ENCODE measurements around the gene CLN3.
"Not testable (repeated sequence)": the region's sequence is repeated elsewhere in the genome, so short reads cannot be mapped to it uniquely, and the experiment has no call there.

Gene CLN3

GRCh38 chr16:28513484-28514181, 21.8 kb upstream of the CLN3 start:
- no peak for DNase-seq (ENCODE audit: low read depth)

- DNase-seq (ENCODE audit: low read depth): no peak
Measured at GRCh38 chr16:28511801-28512789, 20.2 kb upstream of the CLN3 start.

- DNase-seq (ENCODE audit: low read depth): no peak
Measured at GRCh38 chr16:28511031-28511430, 19.2 kb upstream of the CLN3 start.

- DNase-seq (ENCODE audit: low read depth): no peak
Measured at GRCh38 chr16:28505489-28506137, 13.7 kb upstream of the CLN3 start.

GRCh38 chr16:28504707-28505404, 13.0 kb upstream of the CLN3 start:
- DNase-seq (ENCODE audit: low read depth): no peak

- no peak for DNase-seq (ENCODE audit: low read depth)
Measured at GRCh38 chr16:28503470-28504259, 11.8 kb upstream of the CLN3 start.

- no peak for DNase-seq (ENCODE audit: low read depth)
Measured at GRCh38 chr16:28502290-28502689, 10.4 kb upstream of the CLN3 start.

GRCh38 chr16:28501258-28502232, 9.7 kb upstream of the CLN3 start:
- DNase-seq (ENCODE audit: low read depth): no peak

GRCh38 chr16:28500476-28501180, 8.8 kb upstream of the CLN3 start:
- not testable (repeated sequence) for DNase-seq (ENCODE audit: low read depth)

- DNase-seq (ENCODE audit: low read depth): no peak
Measured at GRCh38 chr16:28499854-28500253, 8.0 kb upstream of the CLN3 start.

GRCh38 chr16:28498666-28499381, 7.0 kb upstream of the CLN3 start:
- DNase-seq (ENCODE audit: low read depth): no peak

GRCh38 chr16:28497861-28498599, 6.2 kb upstream of the CLN3 start:
- DNase-seq (ENCODE audit: low read depth): no peak

GRCh38 chr16:28497386-28497785, 5.5 kb upstream of the CLN3 start:
- DNase-seq (ENCODE audit: low read depth): no peak

GRCh38 chr16:28496844-28497243, 5.0 kb upstream of the CLN3 start:
- no peak for DNase-seq (ENCODE audit: low read depth)

- DNase-seq (ENCODE audit: low read depth): no peak
Measured at GRCh38 chr16:28495795-28496749, 4.2 kb upstream of the CLN3 start.

- no peak for DNase-seq (ENCODE audit: low read depth)
Measured at GRCh38 chr16:28495098-28495793, 3.4 kb upstream of the CLN3 start.
